HepG2 (cell line): ENCODE measurements around the gene RGS5. TPM values are rescaled to one million over a fixed set of nuclear protein-coding genes. Genes with fewer than 3 reads are reported as not detected.

Experiments
- ATAC-seq: fragments of 200-7000 bp; cut with Tn5 transposase; 3 replicates; pipeline ENCODE4 v1.9.1; 2020; ENCODE audit warnings: mild to moderate bottlenecking, moderate library complexity
- BruUV-seq: library from RNA; stranded (reverse); fragments of 400-500 nt; replicated peaks from 2 replicates; lab custom pipeline; 2021; lab: Mats Ljungman, UMichigan
- CTCF ChIA-PET: fragments of 300-600 bp; formaldehyde crosslinking; extraction: SDS; loops from one replicate; lab custom pipeline; 2021; ENCODE audit warnings: low total read pairs, inconsistent platforms, low intra/inter-chr PET ratio; lab: Yijun Ruan, JAX
- POLR2A ChIA-PET: fragments of 350-600 bp; sonication (Branson Sonifier 250); formaldehyde crosslinking; loops from one replicate; lab custom pipeline; 2020; ENCODE audit warnings: antibody characterized with exemption, inconsistent platforms; lab: Yijun Ruan, JAX
- DNase-seq: peaks from one replicate; pipeline ENCODE4 v3.0.0-alpha.2; 2015; ENCODE audit warnings: low spot score
- FAIRE-seq: peaks from 3 replicates; lab custom pipeline; 2011; peaks lifted over from hg19 to GRCh38; lab: Jason Lieb, UNC
- H2AFZ ChIP-seq: one replicate; pipeline ENCODE4 v1.6.1; 2011; ENCODE audit warnings: low read length, inconsistent platforms
- H3K27ac ChIP-seq: fragments of 300-600 bp; 3 replicates; pipeline ENCODE4 v1.8.0; 2011; ENCODE audit warnings: mixed run types, mild to moderate bottlenecking, mixed read lengths, low read length, inconsistent platforms; ENCODE audit not compliant: insufficient read depth; ENCODE audit errors: extremely low read length
- H3K27me3 ChIP-seq, 2 experiments: fragments of 200-600 bp in 1 of 2; 2 replicates in 1 of 2; 3 replicates in 1 of 2; pipeline versions ENCODE4 v1.6.0 to v1.8.0; 2011; ENCODE audit warnings: low read length in 2 of 2, mild to moderate bottlenecking in 2 of 2, moderate library complexity in 2 of 2, inconsistent platforms in 1 of 2; ENCODE audit not compliant: insufficient read depth in 2 of 2, control insufficient read depth in 1 of 2
- H3K36me3 ChIP-seq, 2 experiments: fragments of 200-600 bp in 1 of 2; replicated peaks in 1 of 2; 2 replicates in 1 of 2; 3 replicates in 1 of 2; pipeline versions ENCODE4 v1.5.1 to v1.8.0; 2011; ENCODE audit warnings: low read length in 2 of 2, inconsistent platforms in 1 of 2; ENCODE audit not compliant: insufficient read depth in 2 of 2, control insufficient read depth in 1 of 2
- H3K4me1 ChIP-seq: 2 replicates; pipeline ENCODE4 v1.5.1; 2012; ENCODE audit warnings: low read length, inconsistent platforms; ENCODE audit not compliant: insufficient read depth
- H3K4me2 ChIP-seq: 2 replicates; pipeline ENCODE4 v1.6.0; 2011; ENCODE audit warnings: low read depth, low read length, inconsistent platforms
- H3K4me3 ChIP-seq, 3 experiments: fragments of 200-600 bp in 1 of 3; sonication (generic), shearing (Covaris generic) in 1 of 3; replicated peaks in 1 of 3; 2 replicates each; pipeline ENCODE4 v1.5.1; 2011 to 2016; ENCODE audit warnings: low read length in 3 of 3, inconsistent platforms in 2 of 3, low read depth in 2 of 3, mild to moderate bottlenecking in 2 of 3, control low read depth in 1 of 3, mixed read lengths in 1 of 3; ENCODE audit not compliant: insufficient read depth in 1 of 3
- H3K79me2 ChIP-seq: one replicate; pipeline ENCODE4 v1.6.1; 2011; ENCODE audit warnings: low read length, inconsistent platforms; ENCODE audit not compliant: insufficient read depth
- H3K9ac ChIP-seq: 2 replicates; pipeline ENCODE4 v1.6.0; 2011; ENCODE audit warnings: mild to moderate bottlenecking, low read depth, low read length, inconsistent platforms; ENCODE audit not compliant: insufficient read depth
- H3K9me3 ChIP-seq: 2 replicates; pipeline ENCODE4 v1.5.1; 2012; ENCODE audit warnings: mild to moderate bottlenecking, low read length
- H4K20me1 ChIP-seq: 2 replicates; pipeline ENCODE4 v1.6.0; 2011; ENCODE audit warnings: inconsistent platforms, mild to moderate bottlenecking, low read length, moderate library complexity; ENCODE audit not compliant: insufficient read depth
- CCAR2 ChIP-seq: fragments of 200-400 bp; formaldehyde crosslinking; optimal IDR thresholded peaks from 2 replicates; pipeline ENCODE3; 2018; ENCODE audit warnings: low read depth, mild to moderate bottlenecking, low read length, moderate library complexity
- FOXA3 ChIP-seq: IDR thresholded peaks from 2 replicates; pipeline ENCODE4 v1.6.1; 2016; ENCODE audit warnings: missing genetic modification reagents, missing compliant biosample characterization
- GATAD1 ChIP-seq: IDR thresholded peaks from 2 replicates; pipeline ENCODE4 v1.6.1; 2016; ENCODE audit warnings: missing genetic modification reagents, missing compliant biosample characterization
- KLF6 ChIP-seq: IDR thresholded peaks from 2 replicates; pipeline ENCODE4 v1.8.0; 2016; ENCODE audit warnings: missing biosample characterization, missing genetic modification reagents
- KMT2B ChIP-seq: IDR thresholded peaks from 2 replicates; pipeline ENCODE4 v1.6.1; 2016; ENCODE audit warnings: missing genetic modification reagents, missing compliant biosample characterization
- SIN3B ChIP-seq: fragments of 150-350 bp; IDR thresholded peaks from 2 replicates; pipeline ENCODE4 v1.6.1; 2014; ENCODE audit warnings: low read length
- SIX1 ChIP-seq: sonication (generic); formaldehyde crosslinking; IDR thresholded peaks from 2 replicates; pipeline ENCODE4 v1.4.0; 2020; ENCODE audit warnings: missing genetic modification reagents, borderline replicate concordance
- SNAI1 ChIP-seq: sonication (generic); formaldehyde crosslinking; IDR thresholded peaks from 2 replicates; pipeline ENCODE4 v1.5.0; 2020; ENCODE audit warnings: mild to moderate bottlenecking, missing genetic modification reagents, borderline replicate concordance
- SRF ChIP-seq: IDR thresholded peaks from 2 replicates; pipeline ENCODE4 v1.6.1; 2011; ENCODE audit warnings: mild to moderate bottlenecking, low read depth, low read length, moderate library complexity
- TP53 ChIP-seq: sonication (generic); formaldehyde crosslinking; conservative IDR thresholded peaks from 2 replicates; pipeline ENCODE4 v1.4.0; 2020; ENCODE audit warnings: missing genetic modification reagents
- ZBTB1 ChIP-seq: sonication (generic); formaldehyde crosslinking; IDR thresholded peaks from 2 replicates; pipeline ENCODE4 v1.4.0; 2020; ENCODE audit warnings: missing genetic modification reagents, borderline replicate concordance
- ZKSCAN5 ChIP-seq: sonication (generic); formaldehyde crosslinking; IDR thresholded peaks from 2 replicates; pipeline ENCODE4 v1.5.1; 2020; ENCODE audit warnings: mild to moderate bottlenecking, missing genetic modification reagents
- ZNF136 ChIP-seq: sonication (generic); formaldehyde crosslinking; IDR thresholded peaks from 2 replicates; pipeline ENCODE4 v1.8.1; 2022; ENCODE audit warnings: low read depth, mild to moderate bottlenecking, moderate library complexity, missing genetic modification reagents
- ZNF24 ChIP-seq: fragments of 450-650 bp; IDR thresholded peaks from 2 replicates; pipeline ENCODE4 v1.6.1; 2017; ENCODE audit warnings: antibody characterized with exemption, mild to moderate bottlenecking
- ZNF619 ChIP-seq: sonication (generic); formaldehyde crosslinking; IDR thresholded peaks from 2 replicates; pipeline ENCODE4 v1.4.0; 2020; ENCODE audit warnings: mild to moderate bottlenecking, missing genetic modification reagents
- ZNF773 ChIP-seq: sonication (generic); formaldehyde crosslinking; IDR thresholded peaks from 2 replicates; pipeline ENCODE4 v1.4.0; 2020; ENCODE audit warnings: missing genetic modification reagents, borderline replicate concordance
- WGBS: methylation state at CpG from one replicate; pipeline ENCODE4 v1.1.6; 2017; ENCODE audit warnings: low lambda C conversion rate; 5-methylcytosine and 5-hydroxymethylcytosine counted together
- in situ Hi-C: cut with HindIII; loops from 2 replicates; pipeline ENCODE4 v1.10.0; 2017; ENCODE audit warnings: low pct_unique_long_range_greater_than_20kb; ENCODE audit not compliant: extremely low pct_ligation_motif_present
- intact Hi-C: fragments of 100-400 bp; cut with micrococcal nuclease; formaldehyde crosslinking; loops from one replicate; pipeline ENCODE4 v1.10.0; 2022; ENCODE audit not compliant: unreplicated experiment
- polyA plus RNA-seq, 8 experiments: library from polyadenylated mRNA; depleted of rRNA in 3 of 8; stranded (reverse) in 7 of 8; unstranded in 1 of 8; fragments of >200 nt; fragmentation: Illumina TruSeq in 4 of 8; extraction: Trizol in 4 of 8; gene quantifications; 2 replicates each; pipeline versions ENCODE4 v1.2.1 to v1.2.3, GENCODE V29; 2011 to 2016; ENCODE audit warnings: low read depth in 4 of 8, missing spikeins in 1 of 8, mixed read lengths in 1 of 8; ENCODE audit not compliant: insufficient read depth in 1 of 8
- total RNA-seq, 5 experiments: library from RNA; depleted of rRNA; stranded (reverse); fragments of >200 nt; fragmentation: Illumina TruSeq; extraction: Trizol; gene quantifications; 2 replicates each; pipeline ENCODE4 v1.2.3, GENCODE V29; 2016; ENCODE audit warnings: low read depth in 1 of 5
- TF ChIP-seq, protein P1 (sequence below): IDR thresholded peaks from 2 replicates; pipeline ENCODE4 v1.6.1; 2012; ENCODE audit warnings: low read depth, low read length, improper control_type of control experiment
- TF ChIP-seq, protein P2 (sequence below): IDR thresholded peaks from 2 replicates; pipeline ENCODE4 v1.6.1; 2016; ENCODE audit warnings: missing compliant biosample characterization, missing genetic modification reagents, borderline replicate concordance
- TF ChIP-seq, protein P3 (sequence below): sonication (generic); formaldehyde crosslinking; IDR thresholded peaks from 2 replicates; pipeline ENCODE4 v1.5.0; 2020; ENCODE audit warnings: mild to moderate bottlenecking, missing genetic modification reagents

The RGS5 gene
- total and polyA plus RNA-seq, 2 of the 13 experiments (the other 11 are each of a cell fraction or from before 2014, with no cell fraction given): 1.9 to 2.3 TPM

DNA sequence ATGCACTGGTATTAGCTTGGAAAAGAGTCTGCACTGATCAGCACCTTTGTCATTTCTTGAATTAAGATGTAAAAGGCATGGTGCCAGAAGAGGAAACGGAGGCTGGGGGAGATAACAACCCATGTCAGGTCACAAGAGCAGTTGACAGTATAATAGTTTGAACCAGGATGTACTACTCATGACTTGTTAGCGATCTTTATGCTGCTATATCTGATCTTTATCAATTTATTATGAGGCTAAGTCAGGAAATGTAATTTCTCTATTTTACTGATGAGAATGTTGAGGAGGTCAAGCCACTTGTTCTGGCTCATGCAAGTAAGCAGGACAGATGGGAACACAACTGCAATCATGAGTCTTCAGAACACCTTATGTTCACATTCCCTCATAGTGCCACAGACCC, 41.4 kb downstream of the RGS5 start:
- Histone ChIP-seq H3K9me3 (no peaks in the 10 kb centered on the region), H2AFZ (no peak overlapping the region), H3K36me3 (no peaks in the 10 kb centered on the region), H3K27ac (no peak overlapping the region), H3K4me2 (no peak overlapping the region), H3K79me2 (no peaks in the 10 kb centered on the region), H3K4me1 (no peaks in the 10 kb centered on the region), H4K20me1 (no peaks in the 10 kb centered on the region), H3K27me3 (no peaks in the 10 kb centered on the region), H3K4me3 (no peak overlapping the region), H3K9ac (no peak overlapping the region)
- FAIRE-seq (no peak), DNase-seq (no peak), ATAC-seq (no peak)
- BruUV-seq: no TSS peak
- intact Hi-C loops (no loop called here), in situ Hi-C loops (no loop called here)
- TF ChIP-seq SNAI1 (no peak), KLF6 (no peak), SIN3B (no peak), ZNF619 (CRISPR knock-in tag) (no peak), GATAD1 (no peak), FOXA3 (CRISPR knock-in tag) (no peak), ZNF136 (CRISPR knock-in tag) (no peak), SIX1 (CRISPR knock-in tag) (no peak), ZNF773 (CRISPR knock-in tag) (no peak), KMT2B (CRISPR knock-in tag) (no peak), CCAR2 (no peak), SRF (no peak), ZNF24 (no peak), TP53 (CRISPR knock-in tag) (no peak), ZBTB1 (CRISPR knock-in tag) (no peak), ZKSCAN5 (CRISPR knock-in tag) (no peak)
- TF ChIP-seq, protein P1, sequence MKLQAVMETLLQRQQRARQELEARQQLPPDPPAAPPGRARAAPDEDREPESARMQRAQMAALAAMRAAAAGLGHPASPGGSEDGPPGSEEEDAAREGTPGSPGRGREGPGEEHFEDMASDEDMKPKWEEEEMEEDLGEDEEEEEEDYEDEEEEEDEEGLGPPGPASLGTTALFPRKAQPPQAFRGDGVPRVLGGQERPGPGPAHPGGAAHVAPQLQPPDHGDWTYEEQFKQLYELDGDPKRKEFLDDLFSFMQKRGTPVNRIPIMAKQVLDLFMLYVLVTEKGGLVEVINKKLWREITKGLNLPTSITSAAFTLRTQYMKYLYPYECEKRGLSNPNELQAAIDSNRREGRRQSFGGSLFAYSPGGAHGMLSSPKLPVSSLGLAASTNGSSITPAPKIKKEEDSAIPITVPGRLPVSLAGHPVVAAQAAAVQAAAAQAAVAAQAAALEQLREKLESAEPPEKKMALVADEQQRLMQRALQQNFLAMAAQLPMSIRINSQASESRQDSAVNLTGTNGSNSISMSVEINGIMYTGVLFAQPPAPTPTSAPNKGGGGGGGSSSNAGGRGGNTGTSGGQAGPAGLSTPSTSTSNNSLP: no peak
- TF ChIP-seq, protein P2, sequence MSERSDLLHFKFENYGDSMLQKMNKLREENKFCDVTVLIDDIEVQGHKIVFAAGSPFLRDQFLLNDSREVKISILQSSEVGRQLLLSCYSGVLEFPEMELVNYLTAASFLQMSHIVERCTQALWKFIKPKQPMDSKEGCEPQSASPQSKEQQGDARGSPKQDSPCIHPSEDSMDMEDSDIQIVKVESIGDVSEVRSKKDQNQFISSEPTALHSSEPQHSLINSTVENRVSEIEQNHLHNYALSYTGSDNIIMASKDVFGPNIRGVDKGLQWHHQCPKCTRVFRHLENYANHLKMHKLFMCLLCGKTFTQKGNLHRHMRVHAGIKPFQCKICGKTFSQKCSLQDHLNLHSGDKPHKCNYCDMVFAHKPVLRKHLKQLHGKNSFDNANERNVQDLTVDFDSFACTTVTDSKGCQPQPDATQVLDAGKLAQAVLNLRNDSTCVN (CRISPR knock-in tag): no peak
- TF ChIP-seq, protein P3, sequence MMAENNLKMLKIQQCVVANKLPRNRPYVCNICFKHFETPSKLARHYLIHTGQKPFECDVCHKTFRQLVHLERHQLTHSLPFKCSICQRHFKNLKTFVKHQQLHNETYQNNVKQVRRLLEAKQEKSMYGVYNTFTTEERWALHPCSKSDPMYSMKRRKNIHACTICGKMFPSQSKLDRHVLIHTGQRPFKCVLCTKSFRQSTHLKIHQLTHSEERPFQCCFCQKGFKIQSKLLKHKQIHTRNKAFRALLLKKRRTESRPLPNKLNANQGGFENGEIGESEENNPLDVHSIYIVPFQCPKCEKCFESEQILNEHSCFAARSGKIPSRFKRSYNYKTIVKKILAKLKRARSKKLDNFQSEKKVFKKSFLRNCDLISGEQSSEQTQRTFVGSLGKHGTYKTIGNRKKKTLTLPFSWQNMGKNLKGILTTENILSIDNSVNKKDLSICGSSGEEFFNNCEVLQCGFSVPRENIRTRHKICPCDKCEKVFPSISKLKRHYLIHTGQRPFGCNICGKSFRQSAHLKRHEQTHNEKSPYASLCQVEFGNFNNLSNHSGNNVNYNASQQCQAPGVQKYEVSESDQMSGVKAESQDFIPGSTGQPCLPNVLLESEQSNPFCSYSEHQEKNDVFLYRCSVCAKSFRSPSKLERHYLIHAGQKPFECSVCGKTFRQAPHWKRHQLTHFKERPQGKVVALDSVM: no peak
- WGBS: 35% methylated on average over 2 of the region's 2 CpGs
- ChIA-PET CTCF (no interaction called here), POLR2A (no interaction called here)
